ENCODE data around the gene GLP2R. TPM values are rescaled to one million over a fixed set of nuclear protein-coding genes. Genes with fewer than 3 reads are reported as not detected.

GLP2R gene
- total and polyA plus RNA-seq, 2 of the 8 experiments (the other 6 are each of a cell fraction or from before 2014, with no cell fraction given): not detected

DNA sequence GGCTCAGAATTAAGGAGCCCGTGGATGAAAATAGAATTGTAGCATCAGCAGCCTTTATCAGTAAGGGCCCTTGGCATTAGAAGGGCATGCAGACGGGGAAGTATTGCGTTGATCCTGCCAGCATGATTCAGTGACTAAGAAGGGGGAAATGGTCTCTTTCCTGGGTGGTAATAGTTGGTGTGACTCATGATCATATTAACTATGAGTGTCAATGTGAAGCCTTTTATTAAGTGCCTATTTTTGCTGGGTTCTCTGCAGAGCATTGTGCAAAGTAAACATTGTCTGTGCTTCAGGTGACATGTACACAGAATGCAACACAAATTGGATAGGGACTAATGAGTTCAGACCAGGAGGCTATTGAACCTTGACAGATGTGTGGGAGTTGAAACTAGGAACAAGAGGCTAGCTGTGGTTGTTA lies 54.9 kb downstream of the GLP2R start:
- Histone ChIP-seq H3K79me2 (ENCODE audit: control insufficient read depth in 1 of 2, insufficient read depth in 2 of 2, low read length in 2 of 2) (no peaks in the 10 kb centered on the region), H2BK15ac (ENCODE audit: low read length) (no peak overlapping the region), H3K27me3 (replicated peaks in 1 of 4; ENCODE audit: control insufficient read depth in 3 of 4, extremely low read depth in 1 of 4, insufficient read depth in 3 of 4, low read length in 3 of 4) (no peaks in the 10 kb centered on the region), H4K20me1 (replicated peaks in 1 of 2; ENCODE audit: control insufficient read depth in 1 of 2, insufficient read depth in 2 of 2, low read length in 2 of 2) (no peaks in the 10 kb centered on the region), H2AK5ac (ENCODE audit: low read depth, low read length) (no peak overlapping the region), H2AFZ (ENCODE audit: low read length) (no peak overlapping the region), H4K91ac (replicated peaks; ENCODE audit: insufficient read length, low read length) (no peak overlapping the region), H4K5ac (ENCODE audit: insufficient read length, low read depth, low read length) (no peak overlapping the region), H3K56ac (replicated peaks; ENCODE audit: insufficient read length, low read depth, low read length) (no peak overlapping the region), H4K8ac (ENCODE audit: extremely low read depth, insufficient read depth, low read length) (no peak overlapping the region), H2BK20ac (ENCODE audit: low read length) (no peak overlapping the region), H3K14ac (ENCODE audit: insufficient read length) (no peak overlapping the region), H3K36me3 (ENCODE audit: control insufficient read depth in 2 of 4, insufficient read depth in 4 of 4, low read length in 3 of 4) (no peaks in the 10 kb centered on the region), H3K9me3 (ENCODE audit: insufficient read depth in 2 of 2, low read depth in 1 of 2, low read length in 1 of 2) (peaks cover 6 to 7% of the 10 kb centered on the region in 2 experiments; a peak in 3 of 4 replicates), H3K79me1 (ENCODE audit: low read depth, low read length) (no peaks in the 10 kb centered on the region), H3K4me1 (replicated peaks in 1 of 4; ENCODE audit: control insufficient read depth in 3 of 4, insufficient read depth in 4 of 4, low read length in 3 of 4) (no peaks in the 10 kb centered on the region), H3K23ac (ENCODE audit: insufficient read length) (no peak overlapping the region), H2BK120ac (replicated peaks; ENCODE audit: low read depth, low read length) (no peak overlapping the region), H3K23me2 (ENCODE audit: low read depth, low read length) (no peaks in the 10 kb centered on the region), H3K4ac (replicated peaks; ENCODE audit: insufficient read length, low read depth, low read length) (no peak overlapping the region), H2BK5ac (ENCODE audit: low read depth, low read length) (no peak overlapping the region), H3K4me2 (ENCODE audit: insufficient read depth in 1 of 2, low read depth in 2 of 2, low read length in 2 of 2) (no peak overlapping the region), H3K27ac (ENCODE audit: low read depth, low read length) (no peak overlapping the region), H3K4me3 (ENCODE audit: extremely low read depth in 1 of 4, insufficient read depth in 2 of 4, low read depth in 3 of 4, low read length in 4 of 4) (no peak overlapping the region), H3K18ac (ENCODE audit: extremely low read depth, low read length) (no peak overlapping the region), H2BK12ac (ENCODE audit: low read depth, low read length) (no peak overlapping the region), H3K9ac (replicated peaks in 1 of 4; ENCODE audit: extremely low read depth in 1 of 4, low read depth in 3 of 4, low read length in 3 of 4) (no peak overlapping the region)
- DNase-seq (ENCODE audit: low read depth in 1 of 2, low spot score in 2 of 2) (no peak), FAIRE-seq (no peak)
- POLR2A ChIA-PET (ENCODE audit: partially characterized antibody): no interaction called here
- CTCF ChIA-PET (ENCODE audit: partially characterized antibody): interaction anchor here (1.1 to 3.2 kb wide), 3 partner anchors 9 to 45 kb away, joined by 3 to 26 read pairs (median 3); no protein-coding TSS in a partner anchor
- 85% methylated on average over 3 of the region's 3 CpGs; no CpG with 5 or more reads in 1 of the 2 experiments for WGBS, 2 experiments (ENCODE audit: extremely low coverage in 1 of 2, insufficient coverage in 1 of 2, insufficient read length in 1 of 2, insufficient replicate concordance in 2 of 2, low coverage in 1 of 2, low lambda C conversion rate in 2 of 2, missing lambda C conversion rate in 1 of 2)
- no peak for TF ChIP-seq JUND (IDR thresholded peaks at IDR 0.05; ENCODE audit: low read length)
- TF ChIP-seq BACH1 (IDR thresholded peaks at IDR 0.05; ENCODE audit: low read length): no peak
- TF ChIP-seq HDAC6 (IDR thresholded peaks at IDR 0.05; ENCODE audit: low read depth, low read length): no peak
- no peak for TF ChIP-seq E2F6 (IDR thresholded peaks at IDR 0.05)
- TF ChIP-seq CEBPB (IDR thresholded peaks at IDR 0.05; ENCODE audit: low read depth, low read length): no peak
- TF ChIP-seq SUZ12 (IDR thresholded peaks at IDR 0.05; ENCODE audit: low read length): no peak
- no peak for TF ChIP-seq BCL11A (IDR thresholded peaks at IDR 0.05; ENCODE audit: low read depth in 2 of 2, low read length in 2 of 2)
- TF ChIP-seq, protein P1, sequence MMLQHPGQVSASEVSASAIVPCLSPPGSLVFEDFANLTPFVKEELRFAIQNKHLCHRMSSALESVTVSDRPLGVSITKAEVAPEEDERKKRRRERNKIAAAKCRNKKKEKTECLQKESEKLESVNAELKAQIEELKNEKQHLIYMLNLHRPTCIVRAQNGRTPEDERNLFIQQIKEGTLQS (IDR thresholded peaks at IDR 0.05; ENCODE audit: insufficient read depth, low read depth, low read length): no peak
- no peak for TF ChIP-seq POU5F1 (IDR thresholded peaks at IDR 0.05; ENCODE audit: low read depth, low read length)
- no peak for TF ChIP-seq EZH2 (IDR thresholded peaks at IDR 0.05; ENCODE audit: low read depth, low read length, severe bottlenecking)
- no peak for TF ChIP-seq SIRT6 (IDR thresholded peaks at IDR 0.05; ENCODE audit: low read length)
- no peak for TF ChIP-seq RXRA (IDR thresholded peaks at IDR 0.05; ENCODE audit: insufficient read depth, low read depth, low read length)
- TF ChIP-seq GTF2F1 (IDR thresholded peaks at IDR 0.05; ENCODE audit: borderline replicate concordance, low read depth, low read length): no peak
- no peak for TF ChIP-seq SIN3A (conservative IDR thresholded peaks at IDR 0.05 in 1 of 2, IDR thresholded peaks at IDR 0.05 in 1 of 2; ENCODE audit: low read depth in 1 of 2, low read length in 2 of 2)

Data from H1 (cell line).